Subcutaneous adipose tissue (tissue), 4 donors: Measurements from ENCODE around the gene BORCS5. TPM values are rescaled to one million over a fixed set of nuclear protein-coding genes. Genes with fewer than 3 reads are reported as not detected.

Experiments
- total RNA-seq, 4 donors: library from RNA; depleted of rRNA; stranded (reverse); fragments of >200 nt; gene quantifications; one replicate each; pipeline ENCODE4 v1.1.0, GENCODE V29; 2016
- TF ChIP-seq, protein P1 (sequence below): fragments of 450-650 bp; IDR thresholded peaks from one replicate; pipeline ENCODE4 v1.5.1; 2016; ENCODE audit warnings: low read depth, mild to moderate bottlenecking, control low read depth, antibody characterized with exemption, moderate library complexity

Gene BORCS5
- total RNA-seq, 4 donors from 2014 or later = 9.8 to 21.4 (median 14.6) TPM

DNA sequence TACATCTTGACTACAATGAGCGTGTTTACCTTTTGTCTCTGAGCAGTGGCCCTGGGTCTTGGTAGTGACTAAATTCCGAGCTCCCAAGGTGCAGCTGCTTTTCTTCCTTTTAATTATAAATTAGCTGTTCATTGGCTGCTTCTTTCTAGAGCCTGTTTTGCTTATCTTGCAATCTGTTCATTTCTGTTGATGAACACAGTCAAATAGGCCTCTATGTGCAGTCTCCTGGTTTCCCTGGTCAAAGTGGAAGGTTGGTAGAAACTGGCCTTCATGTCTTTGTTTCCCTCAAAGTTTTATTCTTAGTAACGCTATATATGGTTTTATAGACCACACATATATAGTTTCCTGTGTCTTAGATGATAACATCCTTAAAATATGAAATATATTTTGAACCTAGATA lies 111.7 kb downstream of the BORCS5 start:
- TF ChIP-seq, protein P1, sequence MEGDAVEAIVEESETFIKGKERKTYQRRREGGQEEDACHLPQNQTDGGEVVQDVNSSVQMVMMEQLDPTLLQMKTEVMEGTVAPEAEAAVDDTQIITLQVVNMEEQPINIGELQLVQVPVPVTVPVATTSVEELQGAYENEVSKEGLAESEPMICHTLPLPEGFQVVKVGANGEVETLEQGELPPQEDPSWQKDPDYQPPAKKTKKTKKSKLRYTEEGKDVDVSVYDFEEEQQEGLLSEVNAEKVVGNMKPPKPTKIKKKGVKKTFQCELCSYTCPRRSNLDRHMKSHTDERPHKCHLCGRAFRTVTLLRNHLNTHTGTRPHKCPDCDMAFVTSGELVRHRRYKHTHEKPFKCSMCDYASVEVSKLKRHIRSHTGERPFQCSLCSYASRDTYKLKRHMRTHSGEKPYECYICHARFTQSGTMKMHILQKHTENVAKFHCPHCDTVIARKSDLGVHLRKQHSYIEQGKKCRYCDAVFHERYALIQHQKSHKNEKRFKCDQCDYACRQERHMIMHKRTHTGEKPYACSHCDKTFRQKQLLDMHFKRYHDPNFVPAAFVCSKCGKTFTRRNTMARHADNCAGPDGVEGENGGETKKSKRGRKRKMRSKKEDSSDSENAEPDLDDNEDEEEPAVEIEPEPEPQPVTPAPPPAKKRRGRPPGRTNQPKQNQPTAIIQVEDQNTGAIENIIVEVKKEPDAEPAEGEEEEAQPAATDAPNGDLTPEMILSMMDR = no peak

GRCh38 chr12:12469386-12469785 lies 112.5 kb downstream of the BORCS5 start:
- TF ChIP-seq, protein P1 = no peak

- TF ChIP-seq, protein P1 = no peak
These were observed 114.0 kb downstream of the BORCS5 start for GRCh38 chr12:12470751-12471306.

GRCh38 chr12:12473223-12473622 lies 116.3 kb downstream of the BORCS5 start:
- TF ChIP-seq, protein P1 = no peak

DNA sequence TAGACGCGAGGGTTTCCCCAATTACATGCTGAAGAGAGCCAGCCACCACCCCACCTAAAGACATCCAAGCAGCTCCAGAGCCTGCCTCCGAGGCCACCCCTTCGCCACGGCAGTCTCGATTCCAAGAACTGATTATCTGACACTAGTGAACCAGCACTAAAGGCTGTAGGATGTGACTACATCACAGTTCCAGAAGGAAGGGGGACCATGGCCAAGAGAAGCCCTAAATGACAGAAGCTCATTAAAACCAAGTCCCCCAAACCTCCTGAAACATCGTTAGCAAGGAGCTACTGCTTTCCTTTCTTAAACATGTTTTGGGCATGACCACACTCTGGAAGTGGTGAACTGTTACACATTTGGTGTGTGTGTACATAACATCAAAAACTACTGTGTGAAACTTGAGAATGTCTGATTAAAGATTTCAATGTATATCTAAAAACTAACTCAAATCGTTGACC lies 117.6 kb downstream of the BORCS5 start:
- TF ChIP-seq, protein P1 = no peak

DNA sequence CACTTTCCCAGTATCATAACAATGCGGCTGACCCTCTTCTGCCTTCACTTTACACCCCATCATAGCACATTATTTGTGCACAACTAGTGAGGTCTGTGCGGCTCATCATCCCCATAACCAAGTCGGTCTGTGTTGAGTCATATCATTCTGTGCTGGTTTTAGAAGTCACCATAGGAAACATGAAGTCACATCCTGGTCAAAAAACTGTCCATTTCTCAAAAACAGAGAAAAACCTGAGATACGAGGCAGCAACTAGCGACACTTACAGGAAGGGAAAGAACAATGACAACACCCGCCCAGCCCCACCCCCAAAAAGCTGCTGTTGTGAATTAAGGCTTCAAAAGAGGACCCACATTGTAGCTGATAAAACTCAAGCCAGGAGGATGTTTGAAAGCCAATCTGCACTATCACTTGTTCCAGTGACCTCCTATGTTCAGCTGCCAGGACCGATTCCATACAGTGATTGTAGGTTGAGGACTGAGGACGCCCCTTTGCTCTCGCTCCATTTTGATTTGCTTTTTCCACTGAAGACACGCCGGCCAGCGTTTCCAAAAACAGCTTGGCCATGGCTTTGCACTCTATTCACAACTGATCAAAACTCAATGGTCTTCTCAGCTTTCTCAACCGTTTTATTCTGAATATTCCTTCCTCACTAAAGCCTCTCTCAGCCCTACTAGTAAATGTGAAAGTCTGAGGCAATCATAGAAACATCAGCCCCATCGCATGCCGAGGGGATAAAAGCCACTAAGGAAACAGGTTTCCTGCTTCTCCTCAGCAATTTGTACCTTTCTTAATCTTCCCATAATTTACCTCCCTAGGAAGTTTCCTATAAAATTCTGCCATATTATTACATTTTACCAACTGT lies 118.3 kb downstream of the BORCS5 start:
- TF ChIP-seq, protein P1 = no peak

DNA sequence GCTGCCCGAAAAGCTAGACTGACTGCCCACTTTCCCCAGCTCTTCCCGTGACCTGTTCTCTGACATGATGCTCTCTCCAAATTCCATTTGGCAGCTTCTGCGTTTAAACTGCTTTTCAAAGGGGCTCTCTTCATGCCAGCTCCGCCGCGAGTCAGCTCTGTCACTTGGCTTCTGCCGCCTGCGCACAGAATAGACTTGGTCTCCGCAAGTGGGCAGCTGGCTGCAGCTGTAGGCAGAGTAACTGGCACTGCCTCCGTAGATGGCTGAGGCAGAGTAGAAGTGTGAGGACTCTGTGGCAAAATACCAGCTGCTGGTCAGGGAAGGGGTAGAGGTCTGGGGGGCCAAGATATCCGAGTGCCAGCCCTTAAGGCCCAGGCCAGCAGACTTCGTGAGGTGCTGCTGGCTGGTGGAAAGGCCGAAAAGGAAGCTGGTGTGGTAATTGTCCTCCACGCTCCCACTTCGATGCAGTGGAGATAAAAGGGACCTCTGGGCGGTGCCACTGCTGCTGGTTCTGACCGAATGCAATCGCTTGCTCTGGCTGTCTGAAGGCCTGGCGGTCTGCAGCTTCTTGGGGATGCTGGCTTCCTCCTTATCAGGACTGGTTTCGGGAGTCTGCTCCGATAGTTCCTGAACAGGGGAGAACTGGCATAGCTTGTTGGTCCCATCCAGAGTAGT lies 120.1 kb downstream of the BORCS5 start:
- TF ChIP-seq, protein P1 = no peak
